Epithelial cell of umbilical artery (primary cell): ENCODE results near the gene SHISA2. TPM values are rescaled to one million over a fixed set of nuclear protein-coding genes. Genes with fewer than 3 reads are reported as not detected.

Source experiments
- total RNA-seq: library from RNA; depleted of rRNA; stranded (reverse); fragments of >200 nt; gene quantifications from 2 replicates; pipeline ENCODE4 v1.2.3, GENCODE V29; 2014

Gene SHISA2
- 14.6 and 50.7 TPM in 2 replicates for total RNA-seq

DNA sequence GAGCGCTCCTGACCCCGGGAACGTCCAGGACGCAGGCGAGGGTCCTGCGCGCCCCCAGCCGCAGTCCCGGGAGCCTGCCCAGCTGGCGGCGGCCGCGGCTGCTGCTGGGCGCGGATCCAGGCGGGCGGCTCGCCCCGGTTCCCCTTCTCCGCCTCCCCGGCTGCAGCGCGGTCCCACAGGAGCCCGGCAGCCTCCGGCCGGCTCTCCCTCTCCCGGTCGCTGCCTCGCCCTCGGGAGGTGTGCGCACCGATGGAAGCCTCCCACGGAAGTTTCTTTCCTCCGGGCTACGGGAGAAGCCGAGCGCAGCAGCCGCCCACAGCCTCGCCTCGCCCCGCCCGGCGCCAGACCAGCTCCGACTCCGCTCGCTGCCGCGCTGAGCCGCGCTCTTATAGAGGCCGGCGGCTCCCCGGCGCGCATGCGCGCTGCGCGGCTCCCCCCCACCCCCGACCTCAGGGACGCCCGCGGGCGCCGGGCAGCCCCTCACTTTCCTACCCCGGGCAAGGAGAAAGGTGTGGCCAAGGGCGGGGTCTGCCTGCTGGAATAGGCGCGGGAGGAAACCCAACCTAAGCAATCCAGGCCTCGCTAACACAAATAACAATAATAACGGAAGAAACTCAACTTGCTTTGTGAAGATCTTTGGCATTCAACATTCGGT, at the start of gene SHISA2:
Gene SHISA2, minus strand, starts transcription at position 360 of the 655 bp plus-strand sequence. CDS start 1,041 bp downstream, outside the sequence.

Other genes starting within 250 kb of the SHISA2 start
- 50.2 and 50.7 TPM in 2 replicates for gene RNF6, start 170.3 kb upstream of the SHISA2 start, total RNA-seq
- 13.3 and 22.6 TPM in 2 replicates for gene CDK8, start 202.1 kb upstream of the SHISA2 start, total RNA-seq